HL-60 (cell line): ENCODE results near the gene ERC2.

Experiments
- DNase-seq, 2 experiments: peaks; one replicate each; pipeline ENCODE4 v3.0.0-alpha.2; 2010 to 2020; ENCODE audit warnings: low read depth in 1 of 2, low spot score in 1 of 2
- H3K27ac ChIP-seq: fragments of 250-450 bp; sonication (Bioruptor Pico); replicated peaks from 2 replicates; pipeline ENCODE4 v1.5.1; 2020; ENCODE audit warnings: mild to moderate bottlenecking, moderate library complexity
- H3K27me3 ChIP-seq: fragments of 250-450 bp; sonication (Bioruptor Pico); 2 replicates; pipeline ENCODE4 v1.5.1; 2021; ENCODE audit warnings: mild to moderate bottlenecking, moderate library complexity; ENCODE audit not compliant: insufficient read depth, poor library complexity, severe bottlenecking
- H3K4me3 ChIP-seq: replicated peaks from 2 replicates; pipeline ENCODE4 v1.5.1; 2011; ENCODE audit warnings: mild to moderate bottlenecking, control low read depth, low read length; ENCODE audit not compliant: insufficient read depth
- CTCF ChIP-seq: IDR thresholded peaks from one replicate; pipeline ENCODE4 v1.5.1; 2011; ENCODE audit warnings: low read length, control low read depth, inconsistent platforms; ENCODE audit not compliant: insufficient read depth
- GABPA ChIP-seq: IDR thresholded peaks from 2 replicates; pipeline ENCODE4 v1.6.1; 2012; ENCODE audit warnings: low read depth
- POLR2AphosphoS5 ChIP-seq: IDR thresholded peaks from 2 replicates; pipeline ENCODE4 v1.6.1; 2012; ENCODE audit warnings: low read depth
- SPI1 ChIP-seq: IDR thresholded peaks from 2 replicates; pipeline ENCODE4 v1.6.1; 2012; ENCODE audit warnings: low read depth, mild to moderate bottlenecking, borderline replicate concordance
- TF ChIP-seq, protein P1 (sequence below): IDR thresholded peaks from 2 replicates; pipeline ENCODE4 v1.6.1; 2012; ENCODE audit warnings: low read depth; ENCODE audit not compliant: insufficient replicate concordance

Gene ERC2

GRCh38 chr3:55749036-55749435 lies 719.2 kb downstream of the ERC2 start:
- H3K4me3 ChIP-seq = no peak overlapping the region
- no peaks in the 10 kb centered on the region for H3K27me3 ChIP-seq
- DNase-seq = no peak
- H3K27ac ChIP-seq = no peak overlapping the region
- no peak for TF ChIP-seq GABPA

GRCh38 chr3:55746808-55747413 lies 721.4 kb downstream of the ERC2 start:
- no peaks in the 10 kb centered on the region for H3K27me3 ChIP-seq
- DNase-seq = no peak
- no peak overlapping the region for H3K27ac ChIP-seq
- TF ChIP-seq CTCF (peak; percentile 19), GABPA (no peak), POLR2AphosphoS5 (no peak), SPI1 (no peak)
- TF ChIP-seq, protein P1, sequence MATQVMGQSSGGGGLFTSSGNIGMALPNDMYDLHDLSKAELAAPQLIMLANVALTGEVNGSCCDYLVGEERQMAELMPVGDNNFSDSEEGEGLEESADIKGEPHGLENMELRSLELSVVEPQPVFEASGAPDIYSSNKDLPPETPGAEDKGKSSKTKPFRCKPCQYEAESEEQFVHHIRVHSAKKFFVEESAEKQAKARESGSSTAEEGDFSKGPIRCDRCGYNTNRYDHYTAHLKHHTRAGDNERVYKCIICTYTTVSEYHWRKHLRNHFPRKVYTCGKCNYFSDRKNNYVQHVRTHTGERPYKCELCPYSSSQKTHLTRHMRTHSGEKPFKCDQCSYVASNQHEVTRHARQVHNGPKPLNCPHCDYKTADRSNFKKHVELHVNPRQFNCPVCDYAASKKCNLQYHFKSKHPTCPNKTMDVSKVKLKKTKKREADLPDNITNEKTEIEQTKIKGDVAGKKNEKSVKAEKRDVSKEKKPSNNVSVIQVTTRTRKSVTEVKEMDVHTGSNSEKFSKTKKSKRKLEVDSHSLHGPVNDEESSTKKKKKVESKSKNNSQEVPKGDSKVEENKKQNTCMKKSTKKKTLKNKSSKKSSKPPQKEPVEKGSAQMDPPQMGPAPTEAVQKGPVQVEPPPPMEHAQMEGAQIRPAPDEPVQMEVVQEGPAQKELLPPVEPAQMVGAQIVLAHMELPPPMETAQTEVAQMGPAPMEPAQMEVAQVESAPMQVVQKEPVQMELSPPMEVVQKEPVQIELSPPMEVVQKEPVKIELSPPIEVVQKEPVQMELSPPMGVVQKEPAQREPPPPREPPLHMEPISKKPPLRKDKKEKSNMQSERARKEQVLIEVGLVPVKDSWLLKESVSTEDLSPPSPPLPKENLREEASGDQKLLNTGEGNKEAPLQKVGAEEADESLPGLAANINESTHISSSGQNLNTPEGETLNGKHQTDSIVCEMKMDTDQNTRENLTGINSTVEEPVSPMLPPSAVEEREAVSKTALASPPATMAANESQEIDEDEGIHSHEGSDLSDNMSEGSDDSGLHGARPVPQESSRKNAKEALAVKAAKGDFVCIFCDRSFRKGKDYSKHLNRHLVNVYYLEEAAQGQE = no peak
- H3K4me3 ChIP-seq = no peak overlapping the region

DNA sequence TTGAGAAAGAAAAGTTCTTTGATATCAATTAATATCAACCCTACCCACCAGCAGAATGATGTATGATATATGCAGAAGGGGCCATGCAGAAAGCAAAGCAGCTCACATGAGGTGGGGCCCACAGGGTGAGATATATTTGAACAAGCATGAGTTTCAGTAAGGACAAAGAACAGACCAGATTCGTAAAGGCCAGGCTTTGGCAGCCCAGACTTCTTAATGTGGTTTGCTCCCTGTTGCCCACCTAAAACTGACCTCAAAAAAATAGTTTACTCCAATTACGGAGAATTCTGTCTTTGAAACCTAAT lies 725.5 kb downstream of the ERC2 start:
- Histone ChIP-seq H3K27me3 (no peaks in the 10 kb centered on the region), H3K4me3 (no peak overlapping the region), H3K27ac (no peak overlapping the region)
- DNase-seq = no peak
- no peak for TF ChIP-seq POLR2AphosphoS5

- TF ChIP-seq POLR2AphosphoS5 (no peak), CTCF (no peak), GABPA (no peak), SPI1 (no peak)
- TF ChIP-seq, protein P1 = no peak
- H3K27me3 ChIP-seq = no peaks in the 10 kb centered on the region
- H3K4me3 ChIP-seq = no peak overlapping the region
- H3K27ac ChIP-seq = no peak overlapping the region
- DNase-seq = no peak
These were observed 726.0 kb downstream of the ERC2 start for GRCh38 chr3:55742022-55742831.

DNA sequence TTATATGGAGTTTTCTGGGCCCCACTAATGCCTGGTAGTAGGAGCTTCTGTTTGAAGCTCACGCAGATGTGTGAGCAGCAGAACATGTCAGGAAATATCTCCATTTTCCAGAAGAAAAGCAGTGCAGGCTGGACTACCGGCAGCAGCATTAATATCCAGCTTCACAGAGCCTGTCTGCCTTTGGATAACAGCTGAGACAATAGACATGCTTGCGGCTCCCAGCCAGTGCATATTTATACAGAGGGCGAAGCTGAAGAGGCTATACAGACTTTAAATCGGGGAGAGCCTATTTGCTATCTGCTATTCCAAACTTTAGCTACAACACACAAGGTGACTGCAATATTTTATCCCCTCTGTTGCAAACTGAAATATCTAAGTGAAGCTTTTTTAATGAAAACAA lies 731.1 kb downstream of the ERC2 start:
- H3K27ac ChIP-seq = no peak overlapping the region
- peaks cover 2% of the 10 kb centered on the region for H3K27me3 ChIP-seq
- H3K4me3 ChIP-seq = no peak overlapping the region
- DNase-seq = no peak
- TF ChIP-seq, protein P1 = no peak
- no peak for TF ChIP-seq GABPA
- no peak for TF ChIP-seq POLR2AphosphoS5
- no peak for TF ChIP-seq SPI1
- no peak for TF ChIP-seq CTCF
